ENCODE results near the gene FN3K. TPM values are rescaled to one million over a fixed set of nuclear protein-coding genes. Genes with fewer than 3 reads are reported as not detected.

Gene FN3K
- 0.35 TPM for total RNA-seq (2013)
- polyA plus RNA-seq (under 1 TPM in 1 of 3 donors, not detected in 2; 0.15 TPM), polyA minus RNA-seq (0.14 and 0.40 TPM in 2 replicates), total RNA-seq (0 to 0.81 (median 0.21) reads per million in 11 experiments)

GRCh38 chr17:82734987-82735866 is at the start of gene FN3K:
Gene FN3K (plus strand): TSS chr17:82735615. CDS start chr17:82735637, 22 bp downstream.
- Histone ChIP-seq H3K9me3 (replicated peaks in 1 of 2; ENCODE audit: control insufficient read depth in 1 of 2, insufficient read depth in 1 of 2, low read length in 2 of 2) (peaks cover 18 to 30% of the 10 kb centered on the region in 2 donors), H3K4me1 (ENCODE audit: control insufficient read depth in 1 of 2, insufficient read depth in 2 of 2, low read length in 2 of 2) (peaks cover 2 to 11% of the 10 kb centered on the region in 2 donors), H3K4me3 (replicated peaks in 1 of 3; ENCODE audit: low read depth in 2 of 3, low read length in 3 of 3) (peak within 1 kb of the TSS; percentile 14 to 68 (median 29)), H3K36me3 (replicated peaks in 1 of 2; ENCODE audit: control insufficient read depth in 1 of 2, insufficient read depth in 2 of 2, low read length in 2 of 2) (peaks cover 0 to 11% of the 10 kb centered on the region in 2 donors), H4K20me1 (ENCODE audit: insufficient read depth, low read length) (no peaks in the 10 kb centered on the region), H3K4me2 (replicated peaks; ENCODE audit: extremely low read depth, low read length, poor library complexity, severe bottlenecking) (peak within 1 kb of the TSS; percentile 75), H3K79me2 (ENCODE audit: insufficient read depth, low read length) (no peaks in the 10 kb centered on the region), H3K9ac (ENCODE audit: insufficient read depth, low read length, poor library complexity, severe bottlenecking) (peak within 1 kb of the TSS; percentile 32), H3K27ac (ENCODE audit: low read depth in 1 of 2, low read length in 2 of 2) (no peak within 1 kb of the TSS), H3K27me3 (ENCODE audit: control insufficient read depth in 2 of 2, insufficient read depth in 2 of 2, low read length in 2 of 2) (peaks cover 0 to 12% of the 10 kb centered on the region in 2 donors), H2AFZ (ENCODE audit: insufficient read depth, low read depth, low read length, poor library complexity, severe bottlenecking) (peak within 1 kb of the TSS; percentile 71)
- peaks cover 12 to 34% (median 25%) of the 10 kb centered on the region in 7 donors for H3K9me3 Mint-ChIP-seq
- H3K27ac Mint-ChIP-seq: no peak within 1 kb of the TSS
- no peak for DNase-seq
- no peak for TF ChIP-seq CTCF (IDR thresholded peaks at IDR 0.05)
- peaks cover 12 to 31% of the 10 kb centered on the region in 2 donors for H3K36me3 Mint-ChIP-seq
- H3K4me3 Mint-ChIP-seq: peak within 1 kb of the TSS; percentile 59 to 71
- H3K27me3 Mint-ChIP-seq (ENCODE audit: low read depth in 3 of 3): peaks cover 11 to 24% (median 22%) of the 10 kb centered on the region in 3 donors
- 6% methylated on average over 96 of the region's 101 CpGs for WGBS (ENCODE audit: insufficient coverage)
- intact Hi-C loops (cut with micrococcal nuclease): no loop called here
- peaks cover 7% of the 10 kb centered on the region for H3K4me1 Mint-ChIP-seq

DNA sequence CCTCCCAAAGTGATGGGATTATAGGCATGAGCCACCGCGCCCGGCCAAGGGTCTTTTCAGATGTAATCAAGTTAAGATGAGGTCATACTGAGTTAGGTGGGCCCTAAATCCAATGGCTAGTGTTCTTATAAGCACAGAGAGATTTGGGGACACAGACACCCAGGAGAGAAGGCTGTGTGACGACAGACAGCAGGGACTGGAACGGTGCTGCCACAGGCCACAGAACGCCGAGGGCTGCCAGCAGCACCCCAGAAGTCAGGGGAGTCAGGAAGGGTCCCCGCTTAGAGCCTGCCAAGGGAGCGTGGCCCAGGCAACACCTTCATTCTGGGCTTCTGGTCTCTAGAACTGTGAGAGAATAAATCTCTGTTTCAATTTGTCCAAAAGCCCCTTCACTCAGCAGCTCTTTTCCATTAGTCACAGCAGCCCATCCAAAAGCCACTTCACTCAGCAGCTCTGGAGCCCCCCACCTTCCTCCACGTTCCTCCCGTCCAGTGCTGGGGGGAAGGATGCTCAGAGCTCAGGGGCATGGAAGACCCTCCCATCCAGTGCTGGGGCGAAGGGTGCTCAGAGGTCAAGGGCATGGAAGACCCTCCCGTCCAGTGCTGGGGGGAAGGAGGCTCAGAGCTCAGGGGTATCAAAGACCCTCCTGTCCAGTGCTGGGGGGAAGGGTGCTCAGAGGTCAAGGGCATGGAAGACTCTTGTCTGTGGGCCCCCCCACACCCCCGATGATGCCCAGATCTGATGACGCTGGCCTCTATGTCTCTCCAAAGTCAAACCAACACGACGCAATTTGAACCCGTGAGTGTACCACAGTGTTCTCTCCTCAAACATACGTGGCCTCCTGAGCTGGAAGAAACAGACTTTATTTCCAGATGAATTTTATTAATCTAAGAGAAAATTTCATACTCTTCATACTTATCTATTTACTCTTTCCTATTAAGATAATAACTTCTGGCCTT is 48.8 kb upstream of the FN3K start:
- Histone ChIP-seq H3K36me3 (replicated peaks in 1 of 2; ENCODE audit: control insufficient read depth in 1 of 2, insufficient read depth in 2 of 2, low read length in 2 of 2) (no peaks in the 10 kb centered on the region), H3K4me3 (replicated peaks in 1 of 3; ENCODE audit: low read depth in 2 of 3, low read length in 3 of 3) (no peak overlapping the region), H3K27me3 (ENCODE audit: control insufficient read depth in 2 of 2, insufficient read depth in 2 of 2, low read length in 2 of 2) (no peaks in the 10 kb centered on the region), H4K20me1 (ENCODE audit: insufficient read depth, low read length) (no peaks in the 10 kb centered on the region), H3K4me2 (replicated peaks; ENCODE audit: extremely low read depth, low read length, poor library complexity, severe bottlenecking) (no peak overlapping the region), H2AFZ (ENCODE audit: insufficient read depth, low read depth, low read length, poor library complexity, severe bottlenecking) (no peak overlapping the region), H3K4me1 (ENCODE audit: control insufficient read depth in 1 of 2, insufficient read depth in 2 of 2, low read length in 2 of 2) (peaks cover 0 to 3% of the 10 kb centered on the region in 2 donors), H3K79me2 (ENCODE audit: insufficient read depth, low read length) (no peaks in the 10 kb centered on the region), H3K9ac (ENCODE audit: insufficient read depth, low read length, poor library complexity, severe bottlenecking) (no peak overlapping the region), H3K9me3 (replicated peaks in 1 of 2; ENCODE audit: control insufficient read depth in 1 of 2, insufficient read depth in 1 of 2, low read length in 2 of 2) (peaks cover 0 to 5% of the 10 kb centered on the region in 2 donors), H3K27ac (ENCODE audit: low read depth in 1 of 2, low read length in 2 of 2) (no peak overlapping the region)
- Mint-ChIP-seq H3K27me3 (ENCODE audit: low read depth in 3 of 3) (peaks cover 0 to 4% (median 4%) of the 10 kb centered on the region in 3 donors), H3K4me1 (peaks cover 2% of the 10 kb centered on the region), H3K4me3 (no peak overlapping the region), H3K9me3 (peaks cover 5 to 11% (median 8%) of the 10 kb centered on the region in 7 donors), H3K36me3 (no peaks in the 10 kb centered on the region), H3K27ac (peak overlapping the region in 1 of 7 donors; percentile 22)
- intact Hi-C loops (cut with micrococcal nuclease): no loop called here
- WGBS (ENCODE audit: insufficient coverage): 100% methylated on average over 9 of the region's 19 CpGs
- no peak for TF ChIP-seq CTCF (IDR thresholded peaks at IDR 0.05)
- no peak for DNase-seq
